Neural progenitor cell (in vitro differentiated cells): ENCODE measurements around the gene SIRPA. TPM values are rescaled to one million over a fixed set of nuclear protein-coding genes. Genes with fewer than 3 reads are reported as not detected.

Source experiments
- DNase-seq: peaks from one replicate; pipeline ENCODE4 v3.0.0-alpha.2; 2016; ENCODE audit warnings: low spot score
- H2AFZ ChIP-seq: fragments of 200-600 bp; sonication (generic); replicated peaks from 2 replicates; pipeline ENCODE4 v1.6.1; 2016; ENCODE audit warnings: antibody characterized with exemption
- H3F3A ChIP-seq: fragments of 200-600 bp; sonication (generic); 2 replicates; pipeline ENCODE4 v1.6.1; 2016; ENCODE audit warnings: antibody characterized with exemption, low read depth
- H3K27ac ChIP-seq: fragments of 200-600 bp; sonication (generic); 2 replicates; pipeline ENCODE4 v1.5.1; 2016; ENCODE audit warnings: mild to moderate bottlenecking
- H3K27me3 ChIP-seq: fragments of 200-600 bp; sonication (generic); 2 replicates; pipeline ENCODE4 v1.6.1; 2016; ENCODE audit warnings: mild to moderate bottlenecking, moderate library complexity
- H3K36me3 ChIP-seq: fragments of 200-600 bp; sonication (generic); 2 replicates; pipeline ENCODE4 v1.5.1; 2016
- H3K4me1 ChIP-seq: fragments of 200-600 bp; sonication (generic); 2 replicates; pipeline ENCODE4 v1.6.1; 2016; ENCODE audit warnings: mixed run types
- H3K4me2 ChIP-seq: fragments of 200-600 bp; sonication (generic); 2 replicates; pipeline ENCODE4 v1.6.1; 2016
- H3K4me3 ChIP-seq: fragments of 200-600 bp; sonication (generic); 2 replicates; pipeline ENCODE4 v1.5.1; 2016
- H3K79me2 ChIP-seq: fragments of 200-600 bp; sonication (generic); 2 replicates; pipeline ENCODE4 v1.6.1; 2016; ENCODE audit warnings: low read depth
- H3K9ac ChIP-seq: fragments of 200-600 bp; sonication (generic); 2 replicates; pipeline ENCODE4 v1.6.1; 2016
- H3K9me3 ChIP-seq: fragments of 200-600 bp; sonication (generic); 2 replicates; pipeline ENCODE4 v1.5.1; 2016; ENCODE audit warnings: low read depth
- H4K20me1 ChIP-seq: fragments of 200-600 bp; sonication (generic); 2 replicates; pipeline ENCODE4 v1.6.1; 2016; ENCODE audit warnings: low read depth
- H3K27ac Mint-ChIP-seq: 3 replicates; pipeline ENCODE4 v1.8.0; 2021; ENCODE audit warnings: mixed read lengths
- H3K27me3 Mint-ChIP-seq: 2 replicates; pipeline ENCODE4 v1.8.0; 2022; ENCODE audit warnings: low read depth, mild to moderate bottlenecking, inconsistent platforms, moderate library complexity, mixed read lengths; ENCODE audit not compliant: insufficient read depth
- H3K36me3 Mint-ChIP-seq: 3 replicates; pipeline ENCODE4 v1.8.0; 2021; ENCODE audit warnings: mixed read lengths
- H3K4me1 Mint-ChIP-seq: 3 replicates; pipeline ENCODE4 v1.8.0; 2021; ENCODE audit warnings: mixed read lengths
- H3K4me3 Mint-ChIP-seq: 3 replicates; pipeline ENCODE4 v1.8.0; 2021; ENCODE audit warnings: mild to moderate bottlenecking, moderate library complexity, mixed read lengths
- H3K9me3 Mint-ChIP-seq: 3 replicates; pipeline ENCODE4 v1.8.0; 2020; ENCODE audit warnings: mixed read lengths
- CTCF ChIP-seq: fragments of 200-600 bp; sonication (generic); IDR thresholded peaks from 2 replicates; pipeline ENCODE4 v1.5.1; 2017; ENCODE audit warnings: antibody characterized with exemption, mild to moderate bottlenecking
- EZH2 ChIP-seq: fragments of 200-600 bp; sonication (generic); IDR thresholded peaks from 2 replicates; pipeline ENCODE4 v1.6.1; 2017; ENCODE audit warnings: antibody characterized with exemption, mild to moderate bottlenecking, moderate library complexity
- EZH2phosphoT487 ChIP-seq: fragments of 200-600 bp; sonication (generic); IDR thresholded peaks from 2 replicates; pipeline ENCODE4 v1.6.1; 2017; ENCODE audit warnings: antibody characterized with exemption
- total RNA-seq: library from RNA; depleted of rRNA; stranded (reverse); fragments of >200 nt; gene quantifications from 2 replicates; pipeline ENCODE4 v1.2.3, GENCODE V29; 2015; ENCODE audit warnings: low replicate concordance

The SIRPA gene
- total RNA-seq, 1 donor from 2014 or later = 5.1 TPM

DNA sequence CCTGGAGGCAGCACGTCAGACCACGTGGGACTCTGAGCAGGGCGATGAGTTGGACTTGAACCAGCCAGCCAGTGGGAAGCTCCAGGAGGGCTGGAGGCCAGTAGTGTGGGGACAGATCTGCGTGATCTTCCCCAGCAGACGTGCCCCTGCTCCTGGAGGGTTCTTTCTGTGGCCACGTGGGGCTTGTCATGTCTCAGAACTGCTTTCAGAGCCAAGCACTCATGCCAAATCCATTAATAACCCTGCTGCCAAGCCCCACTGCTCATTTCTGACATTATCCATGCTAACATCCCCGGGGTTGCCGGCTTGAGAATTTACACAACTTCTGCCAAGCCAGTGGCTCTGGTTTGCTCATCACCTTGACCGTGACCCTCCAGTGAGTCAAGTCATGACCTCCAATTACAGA, 38.3 kb downstream of the SIRPA start:
- Histone ChIP-seq H4K20me1 (no peaks in the 10 kb centered on the region), H2AFZ (no peak overlapping the region), H3K4me3 (no peak overlapping the region), H3F3A (no peaks in the 10 kb centered on the region), H3K79me2 (no peaks in the 10 kb centered on the region), H3K9me3 (no peaks in the 10 kb centered on the region), H3K4me1 (no peaks in the 10 kb centered on the region), H3K4me2 (no peak overlapping the region), H3K27me3 (no peaks in the 10 kb centered on the region), H3K27ac (no peak overlapping the region), H3K36me3 (no peaks in the 10 kb centered on the region), H3K9ac (no peak overlapping the region)
- DNase-seq = no peak
- Mint-ChIP-seq H3K9me3 (no peaks in the 10 kb centered on the region), H3K36me3 (peaks cover 9% of the 10 kb centered on the region), H3K4me1 (peaks cover 8% of the 10 kb centered on the region), H3K27me3 (peaks cover 11% of the 10 kb centered on the region), H3K4me3 (no peak overlapping the region), H3K27ac (no peak overlapping the region)
- TF ChIP-seq CTCF = no peak
- TF ChIP-seq EZH2 = no peak
- no peak for TF ChIP-seq EZH2phosphoT487

DNA sequence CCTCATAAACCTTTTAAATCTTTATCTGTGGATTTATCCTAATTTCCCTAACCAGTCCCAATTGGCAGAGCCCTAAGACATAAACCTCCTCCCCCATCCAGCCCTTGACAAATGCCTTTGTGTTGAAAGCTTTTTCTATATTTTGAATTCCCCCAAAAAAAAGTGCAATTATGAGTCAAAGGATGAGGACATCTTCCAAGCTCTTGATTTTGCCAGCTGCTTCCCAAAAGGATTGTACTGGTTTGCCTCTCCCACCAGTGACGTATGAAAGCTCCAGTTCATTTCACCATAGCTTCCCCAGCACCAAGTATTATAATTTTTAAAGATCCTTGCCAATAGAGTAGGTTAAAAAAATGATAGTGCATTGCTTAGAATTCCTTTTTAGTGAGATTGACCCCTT, 38.9 kb downstream of the SIRPA start:
- H3K9me3 Mint-ChIP-seq = no peaks in the 10 kb centered on the region

GRCh38 chr20:1934721-1935573, 39.7 kb downstream of the SIRPA start:
- no peak for DNase-seq
- H3K4me1 ChIP-seq = no peaks in the 10 kb centered on the region
- no peak overlapping the region for H3K4me3 ChIP-seq
- no peaks in the 10 kb centered on the region for H3F3A ChIP-seq
- H2AFZ ChIP-seq = no peak overlapping the region
- no peak overlapping the region for H3K9ac ChIP-seq
- no peaks in the 10 kb centered on the region for H4K20me1 ChIP-seq
- H3K36me3 ChIP-seq = no peaks in the 10 kb centered on the region
- TF ChIP-seq EZH2phosphoT487 = no peak
- no peak for TF ChIP-seq CTCF
- no peak for TF ChIP-seq EZH2
- no peaks in the 10 kb centered on the region for H3K4me1 Mint-ChIP-seq
- no peak overlapping the region for H3K27ac Mint-ChIP-seq
- H3K79me2 ChIP-seq = no peaks in the 10 kb centered on the region
- H3K27me3 ChIP-seq = no peaks in the 10 kb centered on the region
- no peak overlapping the region for H3K4me3 Mint-ChIP-seq
- no peaks in the 10 kb centered on the region for H3K9me3 Mint-ChIP-seq
- peaks cover 10% of the 10 kb centered on the region for H3K27me3 Mint-ChIP-seq
- H3K9me3 ChIP-seq = no peaks in the 10 kb centered on the region
- H3K36me3 Mint-ChIP-seq = peaks cover 6% of the 10 kb centered on the region
- no peak overlapping the region for H3K4me2 ChIP-seq
- H3K27ac ChIP-seq = no peak overlapping the region

More for the DNA sequence above, 38.9 kb downstream of the SIRPA start:
- Histone ChIP-seq H2AFZ (no peak overlapping the region), H3K4me3 (no peak overlapping the region), H3F3A (no peaks in the 10 kb centered on the region), H3K27me3 (no peaks in the 10 kb centered on the region), H3K36me3 (no peaks in the 10 kb centered on the region), H3K9me3 (no peaks in the 10 kb centered on the region), H3K4me1 (no peaks in the 10 kb centered on the region), H3K79me2 (no peaks in the 10 kb centered on the region), H4K20me1 (no peaks in the 10 kb centered on the region), H3K4me2 (no peak overlapping the region), H3K27ac (no peak overlapping the region), H3K9ac (no peak overlapping the region)
- DNase-seq = no peak
- peaks cover 10% of the 10 kb centered on the region for H3K27me3 Mint-ChIP-seq
- no peak overlapping the region for H3K27ac Mint-ChIP-seq
- TF ChIP-seq CTCF (no peak), EZH2phosphoT487 (no peak), EZH2 (no peak)
- no peak overlapping the region for H3K4me3 Mint-ChIP-seq
- peaks cover 5% of the 10 kb centered on the region for H3K4me1 Mint-ChIP-seq
- peaks cover 6% of the 10 kb centered on the region for H3K36me3 Mint-ChIP-seq
